ENCODE results near the gene NTNG1. TPM values are rescaled to one million over a fixed set of nuclear protein-coding genes. Genes with fewer than 3 reads are reported as not detected.
A peak's percentile ranks its signal among the peaks of the same experiment; 100 is the strongest.

NTNG1 gene
- total RNA-seq, 1 donor from 2014 or later = 9.6 TPM

- intact Hi-C loops (cut with DNase I) = no loop called here
- H3K27ac ChIP-seq = no peak overlapping the region
- ATAC-seq (no peak), DNase-seq (no peak)
- H3K4me3 ChIP-seq = no peak overlapping the region
- peaks cover 11% of the 10 kb centered on the region for H3K27me3 ChIP-seq (ENCODE audit: low read depth)
- H3K36me3 ChIP-seq = no peaks in the 10 kb centered on the region
- H3K4me1 ChIP-seq = no peaks in the 10 kb centered on the region
- TF ChIP-seq, protein P1, sequence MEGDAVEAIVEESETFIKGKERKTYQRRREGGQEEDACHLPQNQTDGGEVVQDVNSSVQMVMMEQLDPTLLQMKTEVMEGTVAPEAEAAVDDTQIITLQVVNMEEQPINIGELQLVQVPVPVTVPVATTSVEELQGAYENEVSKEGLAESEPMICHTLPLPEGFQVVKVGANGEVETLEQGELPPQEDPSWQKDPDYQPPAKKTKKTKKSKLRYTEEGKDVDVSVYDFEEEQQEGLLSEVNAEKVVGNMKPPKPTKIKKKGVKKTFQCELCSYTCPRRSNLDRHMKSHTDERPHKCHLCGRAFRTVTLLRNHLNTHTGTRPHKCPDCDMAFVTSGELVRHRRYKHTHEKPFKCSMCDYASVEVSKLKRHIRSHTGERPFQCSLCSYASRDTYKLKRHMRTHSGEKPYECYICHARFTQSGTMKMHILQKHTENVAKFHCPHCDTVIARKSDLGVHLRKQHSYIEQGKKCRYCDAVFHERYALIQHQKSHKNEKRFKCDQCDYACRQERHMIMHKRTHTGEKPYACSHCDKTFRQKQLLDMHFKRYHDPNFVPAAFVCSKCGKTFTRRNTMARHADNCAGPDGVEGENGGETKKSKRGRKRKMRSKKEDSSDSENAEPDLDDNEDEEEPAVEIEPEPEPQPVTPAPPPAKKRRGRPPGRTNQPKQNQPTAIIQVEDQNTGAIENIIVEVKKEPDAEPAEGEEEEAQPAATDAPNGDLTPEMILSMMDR (IDR thresholded peaks at IDR 0.05) = no peak
- H3K9me3 ChIP-seq = no peaks in the 10 kb centered on the region
These were observed 319.2 kb downstream of the NTNG1 start for GRCh38 chr1:107460035-107460434.

DNA sequence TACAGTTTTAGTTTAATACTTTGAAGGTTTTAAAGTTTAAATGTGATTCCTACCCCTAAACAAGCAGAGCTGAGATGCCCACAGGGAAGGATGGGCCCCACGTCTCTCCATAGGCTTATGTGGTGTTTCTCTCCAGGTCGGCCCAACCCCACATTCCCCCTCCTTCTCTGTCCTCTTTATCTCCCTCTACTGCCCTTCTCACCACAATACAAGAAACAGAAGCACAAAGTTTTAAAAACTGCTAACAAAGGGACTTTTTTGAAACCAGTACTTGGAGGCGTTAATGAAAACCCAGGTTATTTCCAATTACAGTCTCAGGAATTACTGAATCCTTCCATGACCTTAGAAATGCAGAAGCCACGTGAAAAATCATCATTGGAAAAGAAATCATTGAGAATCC, 324.0 kb downstream of the NTNG1 start:
- no peaks in the 10 kb centered on the region for H3K36me3 ChIP-seq
- TF ChIP-seq, protein P1 (IDR thresholded peaks at IDR 0.05) = no peak
- H3K27me3 ChIP-seq (ENCODE audit: low read depth) = peaks cover 11% of the 10 kb centered on the region
- no peak overlapping the region for H3K27ac ChIP-seq
- no peak overlapping the region for H3K4me3 ChIP-seq
- no peaks in the 10 kb centered on the region for H3K4me1 ChIP-seq
- no peaks in the 10 kb centered on the region for H3K9me3 ChIP-seq
- intact Hi-C loops (cut with DNase I) = no loop called here
- DNase-seq = no peak
- no peak for ATAC-seq

DNA sequence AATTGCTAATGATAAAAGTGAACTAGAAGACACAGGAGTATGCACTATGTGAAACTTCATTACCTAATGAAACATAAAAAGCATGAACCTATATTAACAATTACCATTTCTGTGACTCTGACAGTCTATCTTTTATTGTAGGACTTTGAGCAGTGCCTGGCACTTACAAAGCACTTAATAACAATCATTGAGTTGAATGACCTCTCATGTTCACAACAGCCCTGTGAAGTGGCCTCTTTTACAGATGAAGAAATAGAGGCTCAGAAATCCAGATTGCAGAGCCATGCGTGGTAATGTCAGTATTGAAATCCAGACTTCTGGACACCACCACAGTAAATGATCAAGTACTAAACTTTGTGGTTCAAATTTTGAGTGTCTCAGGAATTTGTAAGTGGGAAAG, 326.4 kb downstream of the NTNG1 start:
- DNase-seq (no peak), ATAC-seq (peak; percentile 57 to 81)
- no peak overlapping the region for H3K27ac ChIP-seq
- H3K36me3 ChIP-seq = no peaks in the 10 kb centered on the region
- H3K4me1 ChIP-seq = no peaks in the 10 kb centered on the region
- no peaks in the 10 kb centered on the region for H3K9me3 ChIP-seq
- H3K27me3 ChIP-seq (ENCODE audit: low read depth) = peaks cover 18% of the 10 kb centered on the region
- intact Hi-C loops (cut with DNase I) = no loop called here
- TF ChIP-seq, protein P1 (IDR thresholded peaks at IDR 0.05) = no peak
- no peak overlapping the region for H3K4me3 ChIP-seq

GRCh38 chr1:107467811-107468210, 327.0 kb downstream of the NTNG1 start:
- DNase-seq (no peak), ATAC-seq (no peak)
- Histone ChIP-seq H3K27me3 (ENCODE audit: low read depth) (peaks cover 18% of the 10 kb centered on the region), H3K4me3 (no peak overlapping the region), H3K9me3 (no peaks in the 10 kb centered on the region), H3K27ac (no peak overlapping the region), H3K4me1 (no peaks in the 10 kb centered on the region), H3K36me3 (no peaks in the 10 kb centered on the region)
- TF ChIP-seq, protein P1 (IDR thresholded peaks at IDR 0.05) = no peak
- intact Hi-C loops (cut with DNase I) = no loop called here

DNA sequence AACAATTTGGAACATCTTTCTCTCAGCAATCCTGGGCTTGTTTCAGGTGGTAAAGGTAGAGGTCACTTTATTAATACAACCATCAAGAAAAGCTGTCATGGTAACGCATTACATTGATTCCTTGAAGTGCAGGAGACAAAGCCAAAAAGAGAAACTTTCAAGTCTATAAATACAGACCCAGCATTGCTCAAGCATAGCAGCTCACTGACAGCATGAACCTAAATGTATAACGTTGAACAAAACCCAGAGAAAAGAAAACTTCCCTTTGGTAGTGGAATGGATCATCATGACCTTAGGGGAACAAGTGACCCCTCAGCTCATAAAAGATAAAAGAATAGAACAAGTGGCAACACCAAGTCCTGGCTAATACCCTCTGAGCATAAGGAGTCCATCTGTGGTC, 332.2 kb downstream of the NTNG1 start:
- Histone ChIP-seq H3K36me3 (no peaks in the 10 kb centered on the region), H3K27ac (no peak overlapping the region), H3K4me1 (no peaks in the 10 kb centered on the region), H3K4me3 (no peak overlapping the region), H3K27me3 (ENCODE audit: low read depth) (peaks cover 7% of the 10 kb centered on the region), H3K9me3 (no peaks in the 10 kb centered on the region)
- TF ChIP-seq, protein P1 (IDR thresholded peaks at IDR 0.05) = no peak
- intact Hi-C loops (cut with DNase I) = no loop called here
- DNase-seq (no peak), ATAC-seq (no peak)
